ENCODE results near the gene INTS6. TPM values are rescaled to one million over a fixed set of nuclear protein-coding genes. Genes with fewer than 3 reads are reported as not detected.

Gene INTS6
- total RNA-seq, 3 donors from 2014 or later (not counting 1 experiment from before 2014, with no cell fraction given) = 89.2 to 142 (median 110) TPM

DNA sequence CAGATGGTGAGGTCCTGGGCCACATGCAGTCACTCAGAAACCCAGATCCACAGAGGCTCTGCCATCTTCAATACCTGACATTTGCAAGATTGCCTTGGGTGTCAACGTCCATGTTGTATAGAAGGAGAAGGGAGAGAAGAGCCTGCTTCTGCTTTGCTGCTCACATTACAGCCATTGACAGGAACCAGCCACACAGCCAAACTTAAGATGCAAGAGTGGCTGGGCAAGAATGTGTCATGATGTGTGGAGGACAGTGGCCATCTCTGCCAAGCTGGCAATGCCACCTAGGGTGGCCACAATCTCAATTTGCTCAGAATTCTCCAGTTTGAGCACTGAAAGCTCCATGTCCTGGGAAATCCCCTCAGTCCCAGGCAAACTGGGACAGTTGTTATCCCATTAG, 139.2 kb downstream of the INTS6 start:
- Histone ChIP-seq H3K9me3 (ENCODE audit: control insufficient read depth, insufficient read depth, low read length) (no peaks in the 10 kb centered on the region), H3K4me3 (ENCODE audit: low read length) (no peak overlapping the region), H3K27me3 (ENCODE audit: control insufficient read depth, insufficient read depth, low read length) (no peaks in the 10 kb centered on the region), H3K4me1 (ENCODE audit: control insufficient read depth, insufficient read depth, low read length) (no peaks in the 10 kb centered on the region), H3K36me3 (ENCODE audit: control insufficient read depth, insufficient read depth, low read length) (no peaks in the 10 kb centered on the region), H3K27ac (ENCODE audit: low read length) (no peak overlapping the region)
- 100% methylated on average over 1 of the region's 1 CpG for WGBS (ENCODE audit: insufficient coverage)
- DNase-seq = no peak
- no peak overlapping the region for H3K27ac Mint-ChIP-seq
- H3K27me3 Mint-ChIP-seq (ENCODE audit: low read depth in 2 of 2) = peaks cover 7 to 12% of the 10 kb centered on the region in 2 donors
- no peaks in the 10 kb centered on the region for H3K36me3 Mint-ChIP-seq
- ATAC-seq = no peak
- H3K4me3 Mint-ChIP-seq = no peak overlapping the region
- H3K4me1 Mint-ChIP-seq = no peaks in the 10 kb centered on the region
- TF ChIP-seq, protein P1, sequence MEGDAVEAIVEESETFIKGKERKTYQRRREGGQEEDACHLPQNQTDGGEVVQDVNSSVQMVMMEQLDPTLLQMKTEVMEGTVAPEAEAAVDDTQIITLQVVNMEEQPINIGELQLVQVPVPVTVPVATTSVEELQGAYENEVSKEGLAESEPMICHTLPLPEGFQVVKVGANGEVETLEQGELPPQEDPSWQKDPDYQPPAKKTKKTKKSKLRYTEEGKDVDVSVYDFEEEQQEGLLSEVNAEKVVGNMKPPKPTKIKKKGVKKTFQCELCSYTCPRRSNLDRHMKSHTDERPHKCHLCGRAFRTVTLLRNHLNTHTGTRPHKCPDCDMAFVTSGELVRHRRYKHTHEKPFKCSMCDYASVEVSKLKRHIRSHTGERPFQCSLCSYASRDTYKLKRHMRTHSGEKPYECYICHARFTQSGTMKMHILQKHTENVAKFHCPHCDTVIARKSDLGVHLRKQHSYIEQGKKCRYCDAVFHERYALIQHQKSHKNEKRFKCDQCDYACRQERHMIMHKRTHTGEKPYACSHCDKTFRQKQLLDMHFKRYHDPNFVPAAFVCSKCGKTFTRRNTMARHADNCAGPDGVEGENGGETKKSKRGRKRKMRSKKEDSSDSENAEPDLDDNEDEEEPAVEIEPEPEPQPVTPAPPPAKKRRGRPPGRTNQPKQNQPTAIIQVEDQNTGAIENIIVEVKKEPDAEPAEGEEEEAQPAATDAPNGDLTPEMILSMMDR (IDR thresholded peaks at IDR 0.05) = no peak
- H3K9me3 Mint-ChIP-seq = no peaks in the 10 kb centered on the region
- intact Hi-C loops (cut with micrococcal nuclease) = no loop called here

DNA sequence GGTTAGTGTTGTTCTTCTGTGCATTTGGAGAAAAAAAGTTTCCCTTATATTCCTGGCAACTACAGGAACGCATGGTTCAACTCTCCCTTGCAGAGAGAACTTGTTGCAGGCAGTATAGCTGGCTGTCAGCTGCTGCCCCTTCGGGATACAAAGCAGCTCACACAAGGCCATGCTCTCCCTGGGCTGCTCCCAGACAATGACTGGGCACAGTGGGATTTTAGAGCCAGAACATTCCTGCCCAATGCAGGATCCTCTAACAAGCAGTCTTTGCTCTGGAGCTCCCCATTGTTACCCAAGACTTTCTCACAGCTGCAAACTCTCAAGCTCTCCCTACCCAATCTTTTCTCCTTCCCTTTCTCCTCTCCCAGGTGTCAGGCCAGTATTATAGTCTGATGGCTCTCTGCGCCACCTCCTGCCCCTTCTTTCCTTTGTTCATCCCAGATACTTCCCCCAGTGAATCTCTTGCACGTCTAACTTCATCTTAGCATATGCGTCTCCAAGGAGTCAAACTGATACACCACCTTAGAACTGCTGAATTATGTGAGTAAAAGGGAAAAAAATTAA, 140.8 kb downstream of the INTS6 start:
- TF ChIP-seq, protein P1 (IDR thresholded peaks at IDR 0.05) = no peak
- no peaks in the 10 kb centered on the region for H3K4me1 Mint-ChIP-seq

More for the DNA sequence above, 140.8 kb downstream of the INTS6 start:
- no peak for ATAC-seq
- intact Hi-C loops (cut with micrococcal nuclease) = no loop called here
- H3K9me3 ChIP-seq (ENCODE audit: control insufficient read depth, insufficient read depth, low read length) = no peaks in the 10 kb centered on the region
- H3K27me3 Mint-ChIP-seq (ENCODE audit: low read depth in 2 of 2) = peaks cover 7 to 15% of the 10 kb centered on the region in 2 donors
- no peaks in the 10 kb centered on the region for H3K36me3 ChIP-seq (ENCODE audit: control insufficient read depth, insufficient read depth, low read length)
- no peak overlapping the region for H3K27ac ChIP-seq (ENCODE audit: low read length)
- H3K4me3 Mint-ChIP-seq = no peak overlapping the region
- DNase-seq = no peak
- no peaks in the 10 kb centered on the region for H3K36me3 Mint-ChIP-seq
- 94% methylated on average over 4 of the region's 5 CpGs for WGBS (ENCODE audit: insufficient coverage)
- H3K9me3 Mint-ChIP-seq = no peaks in the 10 kb centered on the region
- no peaks in the 10 kb centered on the region for H3K4me1 ChIP-seq (ENCODE audit: control insufficient read depth, insufficient read depth, low read length)
- H3K4me3 ChIP-seq (ENCODE audit: low read length) = no peak overlapping the region
- no peaks in the 10 kb centered on the region for H3K27me3 ChIP-seq (ENCODE audit: control insufficient read depth, insufficient read depth, low read length)
- H3K27ac Mint-ChIP-seq = no peak overlapping the region

Other genes with a start within 250 kb of the INTS6 start
- not detected for gene FAM124A, start 230.6 kb downstream of the INTS6 start, total RNA-seq
- not detected for gene SERPINE3, start 113.3 kb downstream of the INTS6 start, total RNA-seq
- gene WDFY2, start 131.4 kb upstream of the INTS6 start, total RNA-seq = 10 to 100 TPM; 29.5 to 32.1 (median 31.3) TPM